ENCODE results near the gene ASAP3.

ASAP3 gene

DNA sequence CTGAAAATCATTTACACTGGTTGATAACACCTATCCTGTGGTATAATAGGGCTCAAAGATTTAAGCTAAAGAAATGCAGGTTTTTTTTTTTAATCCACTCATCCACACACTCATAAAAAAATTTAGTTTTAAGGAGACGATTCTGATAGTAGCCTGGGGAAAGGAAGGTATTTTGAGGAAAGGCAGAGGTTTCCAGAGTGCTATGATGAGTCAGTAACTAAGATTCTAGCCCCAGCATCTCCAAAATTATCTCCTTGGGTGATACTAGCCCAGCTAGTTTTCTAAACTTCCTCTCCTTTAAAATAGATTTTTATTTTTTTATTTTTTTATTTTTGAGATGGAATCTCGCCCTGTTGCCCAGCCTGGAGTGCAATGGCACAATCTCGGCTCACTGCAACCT lies 20.7 kb downstream of the ASAP3 start:
- TF ChIP-seq, protein P1, sequence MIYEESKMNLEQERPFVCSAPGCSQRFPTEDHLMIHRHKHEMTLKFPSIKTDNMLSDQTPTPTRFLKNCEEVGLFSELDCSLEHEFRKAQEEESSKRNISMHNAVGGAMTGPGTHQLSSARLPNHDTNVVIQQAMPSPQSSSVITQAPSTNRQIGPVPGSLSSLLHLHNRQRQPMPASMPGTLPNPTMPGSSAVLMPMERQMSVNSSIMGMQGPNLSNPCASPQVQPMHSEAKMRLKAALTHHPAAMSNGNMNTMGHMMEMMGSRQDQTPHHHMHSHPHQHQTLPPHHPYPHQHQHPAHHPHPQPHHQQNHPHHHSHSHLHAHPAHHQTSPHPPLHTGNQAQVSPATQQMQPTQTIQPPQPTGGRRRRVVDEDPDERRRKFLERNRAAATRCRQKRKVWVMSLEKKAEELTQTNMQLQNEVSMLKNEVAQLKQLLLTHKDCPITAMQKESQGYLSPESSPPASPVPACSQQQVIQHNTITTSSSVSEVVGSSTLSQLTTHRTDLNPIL (CRISPR knock-in tag; IDR thresholded peaks at IDR 0.05; ENCODE audit: low read depth), result no peak
- TF ChIP-seq OSR1 (CRISPR knock-in tag; IDR thresholded peaks at IDR 0.05), result no peak
- TF ChIP-seq ZFP30 (CRISPR knock-in tag; IDR thresholded peaks at IDR 0.05), result no peak
- TF ChIP-seq POU6F1 (CRISPR knock-in tag; IDR thresholded peaks at IDR 0.05; ENCODE audit: borderline replicate concordance, low read depth), result no peak
- TF ChIP-seq, protein P2, sequence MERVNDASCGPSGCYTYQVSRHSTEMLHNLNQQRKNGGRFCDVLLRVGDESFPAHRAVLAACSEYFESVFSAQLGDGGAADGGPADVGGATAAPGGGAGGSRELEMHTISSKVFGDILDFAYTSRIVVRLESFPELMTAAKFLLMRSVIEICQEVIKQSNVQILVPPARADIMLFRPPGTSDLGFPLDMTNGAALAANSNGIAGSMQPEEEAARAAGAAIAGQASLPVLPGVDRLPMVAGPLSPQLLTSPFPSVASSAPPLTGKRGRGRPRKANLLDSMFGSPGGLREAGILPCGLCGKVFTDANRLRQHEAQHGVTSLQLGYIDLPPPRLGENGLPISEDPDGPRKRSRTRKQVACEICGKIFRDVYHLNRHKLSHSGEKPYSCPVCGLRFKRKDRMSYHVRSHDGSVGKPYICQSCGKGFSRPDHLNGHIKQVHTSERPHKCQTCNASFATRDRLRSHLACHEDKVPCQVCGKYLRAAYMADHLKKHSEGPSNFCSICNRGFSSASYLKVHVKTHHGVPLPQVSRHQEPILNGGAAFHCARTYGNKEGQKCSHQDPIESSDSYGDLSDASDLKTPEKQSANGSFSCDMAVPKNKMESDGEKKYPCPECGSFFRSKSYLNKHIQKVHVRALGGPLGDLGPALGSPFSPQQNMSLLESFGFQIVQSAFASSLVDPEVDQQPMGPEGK (CRISPR knock-in tag; IDR thresholded peaks at IDR 0.05; ENCODE audit: borderline replicate concordance), result no peak
- no peak for TF ChIP-seq GLIS3 (CRISPR knock-in tag; IDR thresholded peaks at IDR 0.05)
- no peak for TF ChIP-seq SNAI2 (CRISPR knock-in tag; IDR thresholded peaks at IDR 0.05)
- no peak for TF ChIP-seq TCF4 (CRISPR knock-in tag; IDR thresholded peaks at IDR 0.05; ENCODE audit: borderline replicate concordance)
- TF ChIP-seq ZNF8 (CRISPR knock-in tag; IDR thresholded peaks at IDR 0.05), result no peak
- TF ChIP-seq PPARA (CRISPR knock-in tag; IDR thresholded peaks at IDR 0.05; ENCODE audit: borderline replicate concordance), result no peak
- TF ChIP-seq ARNTL (CRISPR knock-in tag; IDR thresholded peaks at IDR 0.05; ENCODE audit: borderline replicate concordance, low read depth), result no peak
- no peak for TF ChIP-seq ISL1 (CRISPR knock-in tag; IDR thresholded peaks at IDR 0.05)
- no peak for TF ChIP-seq RARB (CRISPR knock-in tag; IDR thresholded peaks at IDR 0.05)
- TF ChIP-seq BACH2 (CRISPR knock-in tag; IDR thresholded peaks at IDR 0.05; ENCODE audit: borderline replicate concordance), result no peak
- TF ChIP-seq ZFP3 (CRISPR knock-in tag; IDR thresholded peaks at IDR 0.05), result no peak
- no peak for TF ChIP-seq CSDC2 (CRISPR knock-in tag; IDR thresholded peaks at IDR 0.05)
- no peak for TF ChIP-seq ESRRG (CRISPR knock-in tag; IDR thresholded peaks at IDR 0.05)
- TF ChIP-seq ZNF70 (CRISPR knock-in tag; IDR thresholded peaks at IDR 0.05), result no peak
- no peak for TF ChIP-seq TOX (CRISPR knock-in tag; IDR thresholded peaks at IDR 0.05; ENCODE audit: borderline replicate concordance)
- ATAC-seq, result no peak

DNA sequence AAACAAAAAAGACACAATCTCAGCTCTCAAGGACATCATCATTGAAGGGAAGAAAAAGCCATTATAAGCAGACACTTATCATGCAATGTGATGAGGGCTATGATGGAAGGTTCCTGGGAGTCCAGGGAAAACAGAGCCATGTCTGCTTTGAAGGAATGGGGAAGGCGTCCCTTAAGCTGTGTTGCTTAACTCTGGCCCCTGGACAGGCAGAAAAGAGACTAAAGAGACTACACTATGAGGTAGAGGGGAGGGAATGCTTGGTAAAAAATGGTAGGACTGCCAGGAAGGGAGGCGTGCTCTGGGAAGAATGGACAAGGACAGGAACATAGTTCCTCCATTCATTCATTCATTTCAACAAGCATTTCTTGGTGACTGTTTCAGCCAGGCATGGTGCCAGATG lies 21.2 kb downstream of the ASAP3 start:
- TF ChIP-seq OSR1 (CRISPR knock-in tag; IDR thresholded peaks at IDR 0.05) (no peak), TCF4 (CRISPR knock-in tag; IDR thresholded peaks at IDR 0.05; ENCODE audit: borderline replicate concordance) (no peak), CSDC2 (CRISPR knock-in tag; IDR thresholded peaks at IDR 0.05) (no peak), TOX (CRISPR knock-in tag; IDR thresholded peaks at IDR 0.05; ENCODE audit: borderline replicate concordance) (no peak), ZC3H10 (CRISPR knock-in tag; IDR thresholded peaks at IDR 0.05) (no peak), CSRNP3 (CRISPR knock-in tag; IDR thresholded peaks at IDR 0.05) (no peak), ZNF70 (CRISPR knock-in tag; IDR thresholded peaks at IDR 0.05) (no peak), GLIS3 (CRISPR knock-in tag; IDR thresholded peaks at IDR 0.05) (no peak), ESRRG (CRISPR knock-in tag; IDR thresholded peaks at IDR 0.05) (no peak), ZFP3 (CRISPR knock-in tag; IDR thresholded peaks at IDR 0.05) (no peak), TSHZ2 (CRISPR knock-in tag; IDR thresholded peaks at IDR 0.05) (no peak), SNAI2 (CRISPR knock-in tag; IDR thresholded peaks at IDR 0.05) (no peak), ZNF8 (CRISPR knock-in tag; IDR thresholded peaks at IDR 0.05) (no peak), BACH2 (CRISPR knock-in tag; IDR thresholded peaks at IDR 0.05; ENCODE audit: borderline replicate concordance) (no peak), ARNTL (CRISPR knock-in tag; IDR thresholded peaks at IDR 0.05; ENCODE audit: borderline replicate concordance, low read depth) (no peak), POU6F1 (CRISPR knock-in tag; IDR thresholded peaks at IDR 0.05; ENCODE audit: borderline replicate concordance, low read depth) (no peak), RARB (CRISPR knock-in tag; IDR thresholded peaks at IDR 0.05) (no peak), ZFP30 (CRISPR knock-in tag; IDR thresholded peaks at IDR 0.05) (no peak)
- TF ChIP-seq, protein P2 (CRISPR knock-in tag; IDR thresholded peaks at IDR 0.05; ENCODE audit: borderline replicate concordance), result no peak
- TF ChIP-seq, protein P1 (CRISPR knock-in tag; IDR thresholded peaks at IDR 0.05; ENCODE audit: low read depth), result no peak
- no peak for ATAC-seq
